Stimulated activated effector memory CD8-positive, alpha-beta T cell treated with anti-CD3 and anti-CD28 coated beads, Interleukin-12 subunit alpha, Interleukin-12 subunit beta, amount 100 ng/mL, for 72 hours (primary cell): ENCODE measurements around the gene FAM151A.

ENCODE experiments used
- ATAC-seq: fragments of 150-1000 bp; cut with Tn5 transposase; 2 replicates; pipeline ENCODE4 v1.10.0; 2021
- DNase-seq, 2 donors: peaks; one replicate each; pipeline ENCODE4 v3.0.0; 2021 to 2022; ENCODE audit warnings: low spot score in 2 of 2
- H3K27ac Mint-ChIP-seq: one replicate; pipeline ENCODE4 v1.8.0; 2022; ENCODE audit warnings: mild to moderate bottlenecking, mixed read lengths
- H3K36me3 Mint-ChIP-seq: one replicate; pipeline ENCODE4 v1.8.0; 2022; ENCODE audit warnings: mild to moderate bottlenecking, mixed read lengths
- H3K4me1 Mint-ChIP-seq: one replicate; pipeline ENCODE4 v1.8.0; 2022; ENCODE audit warnings: mixed read lengths
- H3K4me3 Mint-ChIP-seq: one replicate; pipeline ENCODE4 v1.8.0; 2022; ENCODE audit warnings: mild to moderate bottlenecking, mixed read lengths
- H3K9me3 Mint-ChIP-seq: one replicate; pipeline ENCODE4 v1.8.0; 2022; ENCODE audit warnings: mixed read lengths

The FAM151A gene

DNA sequence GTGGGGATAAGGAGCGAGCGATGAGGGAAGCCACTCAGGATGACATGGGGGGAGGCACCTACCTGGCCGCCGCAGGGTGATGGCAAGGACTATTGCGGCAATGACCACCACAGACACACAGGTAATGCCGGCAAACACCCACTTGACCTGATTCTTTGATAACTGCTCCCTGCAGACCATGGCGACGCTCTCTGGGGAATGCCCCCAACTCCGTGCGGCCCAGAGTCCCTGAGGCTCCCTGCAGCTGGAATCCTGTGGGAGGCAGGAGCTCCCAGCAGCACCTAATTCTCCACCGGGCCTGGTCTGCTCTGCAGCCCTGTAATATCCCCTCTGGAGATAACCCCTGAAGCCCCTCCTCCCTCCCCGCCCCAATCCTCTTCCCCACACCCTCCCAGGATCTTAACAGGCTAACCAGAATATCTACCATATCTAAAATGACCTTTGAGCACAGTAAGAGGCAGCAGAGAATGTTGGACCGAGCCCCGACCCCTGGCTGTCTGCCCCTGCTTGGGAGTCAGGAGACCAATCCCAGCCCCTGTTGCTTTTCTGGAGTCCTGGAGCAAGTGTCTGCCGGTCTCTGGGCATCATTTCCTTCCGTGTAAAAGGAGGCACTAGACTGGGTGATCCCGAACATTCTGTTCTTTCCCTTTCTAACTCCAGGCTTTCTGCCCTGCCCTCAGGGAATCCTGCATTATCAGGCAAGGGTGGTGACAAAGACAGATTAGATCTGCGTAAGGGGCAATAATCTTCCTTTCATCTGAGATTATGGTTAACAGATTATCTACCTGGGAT, at the start of gene FAM151A:
Gene FAM151A, minus strand, starts transcription at position 310 of the 792 bp plus-strand sequence. Its CDS starts 130 bp downstream, at position 180.
- no peak for DNase-seq
- ATAC-seq: no peak
- no peak within 1 kb of the TSS for H3K27ac Mint-ChIP-seq
- H3K4me3 Mint-ChIP-seq: no peak within 1 kb of the TSS
- no peaks in the 10 kb centered on the region for H3K9me3 Mint-ChIP-seq
- H3K4me1 Mint-ChIP-seq: no peaks in the 10 kb centered on the region
- no peaks in the 10 kb centered on the region for H3K36me3 Mint-ChIP-seq

DNA sequence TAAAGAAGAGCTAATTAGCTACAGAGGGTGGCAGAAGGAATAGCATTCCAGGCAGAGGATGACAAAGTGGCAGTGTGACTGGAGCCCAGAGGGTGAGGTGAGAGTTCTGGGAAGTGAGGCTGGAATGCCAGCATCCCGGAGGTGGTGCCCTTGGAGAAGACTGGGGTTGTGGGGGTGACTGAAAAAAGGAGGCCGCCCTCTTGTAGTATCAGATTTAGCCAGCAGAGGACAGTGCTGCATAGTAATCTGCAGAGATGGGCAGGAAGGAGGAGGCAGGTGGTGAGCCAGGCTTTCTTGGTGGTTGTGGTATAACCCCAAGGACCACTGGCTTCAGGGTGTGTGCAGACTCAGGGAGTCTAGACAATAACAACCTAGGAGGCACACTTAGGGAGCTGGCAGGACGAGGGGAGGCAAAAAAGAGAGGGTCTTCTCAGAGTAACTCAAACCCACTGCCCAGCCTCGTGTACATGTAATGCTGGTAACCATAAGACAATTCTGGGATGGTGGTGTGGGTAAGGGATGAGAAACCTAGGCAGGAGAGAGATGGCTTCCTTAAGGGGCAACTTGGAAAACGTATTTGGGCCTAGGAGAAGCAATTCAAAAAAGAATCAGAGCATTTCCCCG, 48.8 kb upstream of the FAM151A start:
- Mint-ChIP-seq H3K4me3 (no peak overlapping the region), H3K4me1 (peaks cover 11% of the 10 kb centered on the region), H3K36me3 (peaks cover 7% of the 10 kb centered on the region), H3K9me3 (no peaks in the 10 kb centered on the region), H3K27ac (peak overlapping the region; percentile 58)
- peak; percentile 75 to 90 for DNase-seq
- peak; percentile 99 for ATAC-seq

DNA sequence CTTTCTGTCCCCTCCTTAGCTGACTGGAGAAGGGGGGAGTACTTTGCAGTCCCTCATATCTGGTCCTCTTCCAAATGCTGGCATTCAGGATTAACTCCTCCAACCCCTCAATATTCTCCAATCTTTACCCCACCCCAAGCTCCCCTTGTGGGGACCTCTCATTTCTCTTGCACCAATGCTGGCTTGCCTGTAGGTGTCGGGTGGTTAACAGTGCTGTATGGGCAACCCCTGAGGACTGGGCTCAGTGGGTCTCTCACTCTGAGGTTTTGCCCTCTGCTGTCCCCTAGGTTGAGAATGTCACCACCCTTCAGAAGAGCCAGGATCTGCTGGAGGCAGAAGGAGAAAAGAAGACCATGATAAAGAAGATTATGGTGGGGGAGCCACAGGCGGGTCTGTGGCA, 45.2 kb upstream of the FAM151A start:
- no peak overlapping the region for H3K27ac Mint-ChIP-seq
- H3K36me3 Mint-ChIP-seq: peaks cover 7% of the 10 kb centered on the region
- no peak for DNase-seq
- H3K4me3 Mint-ChIP-seq: no peak overlapping the region
- peaks cover 11% of the 10 kb centered on the region for H3K4me1 Mint-ChIP-seq
- no peaks in the 10 kb centered on the region for H3K9me3 Mint-ChIP-seq
- no peak for ATAC-seq

DNA sequence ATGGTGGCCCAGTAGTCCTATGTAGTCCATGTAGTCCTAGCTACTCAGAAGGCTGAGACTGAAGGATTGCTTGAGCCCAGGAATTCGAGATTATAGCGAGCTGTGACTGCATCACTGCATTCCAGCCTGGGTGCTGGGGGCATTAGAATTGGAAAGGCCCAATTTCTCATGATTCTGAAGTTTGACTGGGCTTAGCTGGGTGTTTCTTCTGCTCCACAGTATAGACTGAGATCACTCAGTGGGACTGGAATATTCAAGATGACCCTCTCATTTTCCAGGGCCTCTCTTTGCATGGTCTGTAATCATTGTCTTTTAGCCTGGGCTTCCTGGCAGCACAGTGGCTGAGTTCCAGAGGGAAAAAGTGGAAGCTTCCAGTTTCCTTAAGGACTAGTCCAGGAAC, 44.5 kb upstream of the FAM151A start:
- no peaks in the 10 kb centered on the region for H3K9me3 Mint-ChIP-seq
- ATAC-seq: no peak
- no peak for DNase-seq
- peaks cover 7% of the 10 kb centered on the region for H3K36me3 Mint-ChIP-seq
- H3K27ac Mint-ChIP-seq: no peak overlapping the region
- H3K4me1 Mint-ChIP-seq: peaks cover 11% of the 10 kb centered on the region
- no peak overlapping the region for H3K4me3 Mint-ChIP-seq

DNA sequence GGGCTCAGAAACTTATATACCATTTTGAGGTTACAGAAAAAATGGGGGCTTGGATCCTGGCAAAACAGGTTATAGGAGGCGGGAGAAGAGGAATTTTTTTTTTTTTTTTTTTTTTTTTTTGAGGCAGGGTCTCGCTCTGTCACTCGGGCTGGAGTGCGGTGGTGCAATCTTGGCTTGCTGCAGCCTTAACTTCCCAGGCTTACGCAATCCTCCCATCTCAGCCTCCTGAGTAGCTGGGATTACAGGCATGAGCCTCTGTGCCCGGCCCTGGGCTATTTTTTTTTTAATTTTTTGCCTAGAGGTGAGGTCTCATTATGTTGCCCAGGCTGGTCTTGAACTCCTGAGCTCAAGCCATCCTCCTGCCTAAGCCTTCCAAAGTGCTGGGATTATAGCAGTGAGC, 43.0 kb upstream of the FAM151A start:
- no peak for DNase-seq
- Mint-ChIP-seq H3K9me3 (no peaks in the 10 kb centered on the region), H3K27ac (no peak overlapping the region), H3K4me1 (no peaks in the 10 kb centered on the region), H3K36me3 (no peaks in the 10 kb centered on the region), H3K4me3 (no peak overlapping the region)
- ATAC-seq: no peak

DNA sequence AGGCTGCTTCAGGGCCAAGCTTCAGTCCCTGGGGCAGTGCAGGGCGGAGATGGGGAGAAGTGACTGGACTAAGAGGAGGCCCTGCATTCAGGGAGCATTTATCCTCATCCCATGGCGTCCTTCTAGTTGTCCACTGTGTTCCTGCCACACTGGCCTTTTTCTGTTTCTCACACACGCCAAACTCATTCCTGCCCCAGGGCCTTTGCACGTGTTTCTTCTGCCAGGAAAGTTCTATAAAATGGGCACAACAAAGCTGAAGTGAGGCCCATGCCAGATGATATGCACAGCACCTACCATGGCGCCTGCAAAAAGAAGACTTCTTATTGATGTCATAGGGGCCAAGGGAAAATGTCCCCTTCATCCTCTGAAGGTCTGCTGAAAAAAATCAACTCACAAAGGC, 42.5 kb upstream of the FAM151A start:
- ATAC-seq (no peak), DNase-seq (no peak)
- no peaks in the 10 kb centered on the region for H3K9me3 Mint-ChIP-seq
- no peaks in the 10 kb centered on the region for H3K4me1 Mint-ChIP-seq
- H3K4me3 Mint-ChIP-seq: no peak overlapping the region
- no peaks in the 10 kb centered on the region for H3K36me3 Mint-ChIP-seq
- H3K27ac Mint-ChIP-seq: no peak overlapping the region

DNA sequence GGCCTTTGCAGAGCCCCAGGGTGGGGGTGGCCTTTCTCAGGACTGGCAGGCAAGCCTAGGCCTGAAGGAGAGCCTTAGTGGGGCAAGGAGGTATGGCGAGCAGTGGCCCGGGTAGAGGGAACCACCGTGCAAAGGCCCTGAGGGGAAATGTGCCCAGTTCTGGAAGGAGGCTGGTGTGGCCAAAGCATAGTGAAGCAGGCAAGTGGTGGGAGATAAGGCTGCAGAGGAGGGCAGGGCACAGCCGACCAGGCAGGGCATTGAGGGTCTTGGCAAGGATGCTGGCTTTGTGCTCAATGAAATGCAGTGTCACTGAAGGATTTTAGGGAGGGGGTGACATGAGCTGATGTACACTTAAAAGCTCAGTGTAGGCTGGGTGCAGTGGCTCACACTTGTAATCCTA, 41.0 kb upstream of the FAM151A start:
- H3K27ac Mint-ChIP-seq: no peak overlapping the region
- no peak overlapping the region for H3K4me3 Mint-ChIP-seq
- no peaks in the 10 kb centered on the region for H3K9me3 Mint-ChIP-seq
- no peaks in the 10 kb centered on the region for H3K4me1 Mint-ChIP-seq
- ATAC-seq (no peak), DNase-seq (no peak)
- H3K36me3 Mint-ChIP-seq: no peaks in the 10 kb centered on the region

DNA sequence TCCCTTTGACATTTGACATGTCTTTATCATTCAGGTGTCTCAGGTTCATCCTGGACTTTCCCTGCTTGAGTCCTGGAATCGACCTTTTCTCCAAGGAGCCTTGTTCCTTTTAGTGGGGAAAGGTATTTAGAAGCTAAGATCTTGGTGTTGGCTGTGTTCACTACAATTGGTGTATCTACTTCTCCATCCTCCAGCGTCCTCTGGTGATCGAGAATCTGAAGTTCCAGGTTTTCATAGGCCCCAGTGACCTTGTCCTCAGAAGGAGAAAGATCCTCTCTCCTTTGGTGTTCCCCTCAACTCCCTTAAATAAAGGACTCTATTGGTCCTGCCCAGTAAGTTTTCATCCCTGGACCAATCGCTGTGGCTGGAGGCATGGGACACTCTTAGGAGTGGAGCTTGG, 40.4 kb upstream of the FAM151A start:
- H3K27ac Mint-ChIP-seq: no peak overlapping the region
- no peaks in the 10 kb centered on the region for H3K9me3 Mint-ChIP-seq
- ATAC-seq (no peak), DNase-seq (no peak)
- no peaks in the 10 kb centered on the region for H3K36me3 Mint-ChIP-seq
- H3K4me1 Mint-ChIP-seq: no peaks in the 10 kb centered on the region
- H3K4me3 Mint-ChIP-seq: no peak overlapping the region

DNA sequence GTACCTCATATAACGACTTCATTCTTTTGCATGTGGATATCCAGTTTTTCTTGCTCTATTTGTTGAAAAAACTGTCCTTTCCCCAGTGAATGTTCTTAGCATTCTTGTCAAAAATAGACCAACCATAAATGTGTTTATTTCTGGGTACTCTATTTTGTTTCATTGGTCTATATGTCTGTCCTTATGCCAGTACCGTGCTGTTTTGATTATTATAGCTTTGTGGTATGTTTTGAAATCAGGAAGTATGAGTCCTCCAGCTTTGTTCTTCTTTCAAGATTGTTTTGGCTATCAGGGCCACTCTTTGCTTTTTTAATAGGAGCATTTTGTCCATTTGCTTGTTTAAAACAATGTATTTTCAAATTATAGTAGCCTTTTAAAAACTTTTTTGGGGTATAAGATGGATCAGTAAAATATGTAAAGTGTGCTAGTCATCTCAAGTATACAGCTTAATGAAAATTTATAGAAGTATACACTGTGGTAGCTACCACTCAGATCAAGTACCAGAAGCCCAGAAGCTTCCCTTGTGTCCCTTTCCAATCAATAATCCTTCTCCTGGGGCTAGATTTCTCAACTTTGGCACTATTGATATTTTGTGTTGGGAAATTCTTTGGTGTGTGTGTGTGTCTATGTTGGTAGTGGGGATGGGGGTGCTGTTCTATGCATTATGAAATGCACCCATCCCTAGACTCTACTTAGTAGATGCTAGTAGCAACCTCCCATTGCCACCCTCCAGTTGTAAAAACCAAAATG, 35.0 kb upstream of the FAM151A start:
- Mint-ChIP-seq H3K36me3 (no peaks in the 10 kb centered on the region), H3K27ac (no peak overlapping the region), H3K9me3 (peaks cover 4% of the 10 kb centered on the region), H3K4me1 (no peaks in the 10 kb centered on the region), H3K4me3 (no peak overlapping the region)
- DNase-seq (no peak), ATAC-seq (no peak)

DNA sequence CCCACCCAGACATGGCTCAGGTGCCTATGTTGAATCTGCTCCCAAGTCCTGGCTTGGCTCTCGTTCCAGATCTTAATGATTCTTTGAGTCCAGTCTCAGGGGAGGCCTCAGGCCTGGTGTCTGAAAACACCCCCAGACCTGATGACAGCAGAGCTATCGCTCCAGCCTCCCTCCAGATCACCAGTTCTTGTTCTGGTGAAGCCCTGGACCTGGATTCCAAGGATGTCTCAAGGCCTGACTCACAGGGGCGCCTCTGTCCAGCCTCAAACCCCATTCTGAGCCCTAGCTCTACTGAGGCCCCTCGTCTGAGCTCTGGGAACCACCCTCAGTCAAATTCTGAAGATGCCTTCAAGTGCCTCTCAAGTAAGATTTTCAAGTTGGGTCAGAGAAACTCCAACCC, 29.7 kb upstream of the FAM151A start:
- H3K36me3 Mint-ChIP-seq: no peaks in the 10 kb centered on the region
- no peak for DNase-seq
- H3K4me3 Mint-ChIP-seq: no peak overlapping the region
- peaks cover 3% of the 10 kb centered on the region for H3K9me3 Mint-ChIP-seq
- no peak for ATAC-seq
- no peaks in the 10 kb centered on the region for H3K4me1 Mint-ChIP-seq
- no peak overlapping the region for H3K27ac Mint-ChIP-seq

DNA sequence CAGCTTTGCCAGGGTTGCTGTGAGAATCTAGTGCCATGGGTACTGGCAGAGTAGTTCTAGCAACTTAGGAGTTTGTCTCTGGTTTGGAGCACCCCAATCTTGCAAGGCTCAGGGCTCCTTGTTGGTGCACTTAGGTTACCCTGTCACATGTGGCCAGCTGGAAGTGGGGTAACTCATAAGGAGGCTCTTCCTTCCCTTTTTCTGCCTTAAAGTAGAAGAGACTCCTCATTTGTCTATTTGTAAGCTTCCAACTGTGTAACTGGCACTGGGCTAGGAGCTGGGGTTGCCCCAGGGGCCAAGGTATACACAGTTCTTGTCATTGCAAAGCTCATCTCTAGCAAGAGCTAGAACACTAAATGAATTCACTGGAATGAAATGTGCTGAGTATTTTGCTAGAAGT, 28.8 kb upstream of the FAM151A start:
- no peaks in the 10 kb centered on the region for H3K4me1 Mint-ChIP-seq
- H3K27ac Mint-ChIP-seq: no peak overlapping the region
- no peaks in the 10 kb centered on the region for H3K9me3 Mint-ChIP-seq
- ATAC-seq (no peak), DNase-seq (no peak)
- H3K36me3 Mint-ChIP-seq: no peaks in the 10 kb centered on the region
- H3K4me3 Mint-ChIP-seq: no peak overlapping the region

DNA sequence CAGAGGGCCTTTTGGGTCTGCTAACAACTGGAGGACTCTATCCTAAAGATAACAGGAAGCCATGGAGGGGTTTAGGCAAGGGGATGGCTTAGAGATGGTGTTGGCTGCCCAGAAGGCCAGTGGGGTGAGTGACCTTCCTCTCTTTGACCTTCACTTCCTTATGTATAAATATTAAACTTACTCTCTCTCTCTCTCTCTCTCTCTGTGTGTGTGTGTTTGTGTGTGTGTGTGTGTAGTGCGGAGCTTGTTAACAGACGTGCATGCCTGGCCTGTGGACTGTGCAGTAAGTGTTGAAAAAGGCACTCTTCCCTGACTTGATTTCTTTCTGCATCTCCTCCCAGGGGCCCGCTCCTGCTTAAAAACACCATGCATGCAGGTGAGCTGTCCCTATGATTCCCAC, 28.3 kb upstream of the FAM151A start:
- DNase-seq (no peak), ATAC-seq (no peak)
- Mint-ChIP-seq H3K27ac (no peak overlapping the region), H3K36me3 (no peaks in the 10 kb centered on the region), H3K4me3 (no peak overlapping the region), H3K9me3 (no peaks in the 10 kb centered on the region), H3K4me1 (no peaks in the 10 kb centered on the region)

DNA sequence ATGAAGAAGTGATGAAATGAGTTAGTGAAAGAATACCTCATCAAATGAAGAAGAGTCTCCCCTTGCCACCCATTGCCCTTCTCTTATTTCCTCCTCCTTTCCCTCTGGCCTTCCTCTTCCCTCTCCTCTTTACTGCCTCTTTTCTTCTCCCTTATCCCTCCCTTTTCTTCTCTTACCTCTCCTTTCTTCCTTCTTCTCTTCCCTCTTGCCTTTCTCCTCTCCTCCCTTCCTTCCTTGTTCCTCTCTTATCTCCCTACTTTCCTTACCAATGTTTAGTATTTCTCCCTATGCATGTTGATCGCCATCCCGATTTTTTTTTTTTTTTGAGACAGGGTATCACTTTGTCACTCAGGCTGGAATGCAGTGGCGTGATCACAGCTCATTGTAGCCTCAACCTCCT, 27.1 kb upstream of the FAM151A start:
- Mint-ChIP-seq H3K4me3 (no peak overlapping the region), H3K9me3 (no peaks in the 10 kb centered on the region), H3K27ac (no peak overlapping the region), H3K4me1 (no peaks in the 10 kb centered on the region), H3K36me3 (no peaks in the 10 kb centered on the region)
- ATAC-seq (no peak), DNase-seq (no peak)

DNA sequence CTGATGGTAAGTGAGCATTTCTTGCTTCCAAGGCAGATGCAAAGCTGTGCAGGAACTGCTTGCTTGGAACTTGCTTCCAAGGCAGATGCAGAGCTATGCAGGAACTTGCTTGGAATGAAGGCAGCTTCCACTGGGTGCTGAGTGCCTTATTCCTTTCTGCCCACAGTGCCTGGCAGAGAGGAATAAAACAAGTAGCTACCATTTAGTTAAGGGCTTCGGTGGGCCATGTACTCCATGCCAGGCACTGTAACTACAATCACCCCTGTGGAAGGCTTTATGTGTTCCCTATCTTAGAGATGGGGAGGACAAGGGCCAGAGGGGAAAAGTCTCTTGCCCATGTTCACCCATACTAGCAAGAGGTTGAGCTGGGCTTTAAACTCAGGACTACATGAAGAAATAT, 26.6 kb upstream of the FAM151A start:
- Mint-ChIP-seq H3K4me3 (no peak overlapping the region), H3K4me1 (no peaks in the 10 kb centered on the region), H3K36me3 (no peaks in the 10 kb centered on the region), H3K9me3 (no peaks in the 10 kb centered on the region), H3K27ac (no peak overlapping the region)
- ATAC-seq (no peak), DNase-seq (no peak)

DNA sequence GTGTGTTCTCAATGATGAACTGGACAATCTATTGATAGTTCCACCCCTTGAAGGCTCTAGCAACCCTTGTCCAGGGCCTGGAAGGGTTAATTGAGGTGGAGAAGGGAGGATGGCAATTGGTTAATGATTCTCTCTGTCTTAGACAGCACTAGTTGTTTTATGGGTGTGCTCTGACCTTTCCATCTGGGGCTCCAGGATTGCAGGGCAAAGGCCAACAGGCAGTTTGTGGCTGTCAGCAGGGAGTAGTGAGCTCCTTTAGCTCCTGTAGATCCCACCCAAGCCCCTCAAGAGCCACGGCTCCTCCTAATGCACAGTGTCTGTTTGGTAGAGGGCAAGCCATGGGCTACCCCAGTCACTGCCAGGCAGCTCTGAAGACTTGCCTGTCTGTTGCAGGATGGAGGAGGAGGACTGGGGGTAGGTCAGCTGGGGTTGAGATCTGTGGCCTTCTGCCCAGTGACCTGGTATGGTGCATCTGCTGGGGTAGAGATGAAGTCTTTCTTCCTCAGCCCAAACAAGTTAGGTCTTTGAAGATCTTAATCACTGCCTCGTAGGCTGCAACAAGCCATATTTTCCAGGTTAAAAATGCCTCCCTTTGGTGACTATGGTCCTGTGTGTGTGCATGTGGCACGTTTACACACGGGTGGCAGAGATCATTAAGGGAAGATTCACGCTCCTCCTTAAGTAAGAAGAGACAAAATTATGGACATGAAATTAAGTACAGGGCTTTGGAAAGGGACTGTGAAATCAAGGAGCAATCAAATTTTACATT, 26.0 kb upstream of the FAM151A start:
- H3K27ac Mint-ChIP-seq: no peak overlapping the region
- H3K4me1 Mint-ChIP-seq: no peaks in the 10 kb centered on the region
- no peaks in the 10 kb centered on the region for H3K36me3 Mint-ChIP-seq
- no peak overlapping the region for H3K4me3 Mint-ChIP-seq
- H3K9me3 Mint-ChIP-seq: peaks cover under 1% of the 10 kb centered on the region
- ATAC-seq: no peak
- no peak for DNase-seq
